GM19397 (cell line): ENCODE measurements around the gene NEGR1.

Experiments
- ATAC-seq: cut with Tn5 transposase; IDR thresholded peaks from one replicate; pipeline ENCODE4 v1.9.1; 2021; ENCODE audit warnings: mild to moderate bottlenecking, moderate library complexity; ENCODE audit not compliant: unreplicated experiment

Gene NEGR1

GRCh38 chr1:72122099-72122880, 160.0 kb downstream of the NEGR1 start:
- no peak for ATAC-seq

GRCh38 chr1:72119491-72119890, 162.8 kb downstream of the NEGR1 start:
- no peak for ATAC-seq

- no peak for ATAC-seq
Measured at GRCh38 chr1:72117621-72118020, 164.7 kb downstream of the NEGR1 start.

DNA sequence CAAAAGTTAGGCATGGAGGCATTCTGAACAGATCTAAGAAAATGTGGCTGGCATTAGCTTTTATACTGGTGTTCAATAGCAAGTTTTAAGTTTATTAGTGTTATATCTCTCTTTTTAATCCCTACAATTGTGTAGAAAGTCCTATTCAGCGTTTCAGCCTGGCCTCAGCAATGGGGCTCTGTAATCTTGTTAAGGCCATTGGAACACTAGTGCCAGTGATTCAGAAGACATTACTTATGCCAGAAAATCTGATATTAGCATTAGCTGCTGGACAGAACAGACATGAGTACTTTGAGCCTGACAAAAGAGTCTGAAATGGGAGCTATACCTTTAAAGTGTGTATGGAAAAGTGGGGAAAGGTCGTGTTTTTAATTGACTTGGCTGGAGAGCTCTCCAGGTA, 167.0 kb downstream of the NEGR1 start:
- ATAC-seq: no peak

DNA sequence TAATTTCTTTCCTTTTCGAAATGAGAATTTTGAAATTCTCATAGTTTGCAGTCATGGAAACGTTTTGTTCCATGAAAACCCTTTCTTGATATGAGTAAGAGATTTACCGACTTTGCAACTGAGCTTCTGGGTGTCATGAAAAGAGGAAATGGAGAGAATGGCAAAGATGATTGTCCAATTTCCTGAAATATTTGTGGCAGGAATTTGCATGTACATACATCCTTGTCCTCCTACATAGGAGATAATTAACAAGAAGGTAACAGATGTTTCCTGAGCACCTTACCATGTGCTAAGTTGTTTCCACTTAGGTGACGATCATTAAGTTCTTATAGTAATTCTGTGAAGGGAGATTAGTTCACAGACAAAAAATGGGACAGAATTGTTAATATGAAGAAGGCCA, 170.7 kb downstream of the NEGR1 start:
- no peak for ATAC-seq

DNA sequence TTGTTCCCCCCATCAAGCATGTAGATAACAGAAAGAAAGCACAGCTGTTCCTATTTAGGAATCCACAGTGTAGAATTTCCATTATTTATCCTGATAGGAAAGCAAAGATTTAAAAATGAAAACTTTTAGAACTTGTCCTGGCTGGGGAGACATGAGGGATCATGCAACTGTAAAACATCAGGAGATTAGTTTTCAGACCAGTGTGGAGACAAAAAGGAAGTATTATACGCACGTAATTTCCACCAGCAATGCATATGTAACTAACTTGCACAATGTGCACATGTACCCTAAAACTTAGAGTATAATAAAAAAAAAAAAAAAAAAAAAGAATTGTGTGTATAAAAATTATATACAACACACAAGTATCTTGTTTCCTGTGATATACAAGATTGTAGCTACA, 172.4 kb downstream of the NEGR1 start:
- ATAC-seq: no peak

- ATAC-seq: no peak
Measured at GRCh38 chr1:72105201-72105600, 177.1 kb downstream of the NEGR1 start.

GRCh38 chr1:72101840-72102632, 180.3 kb downstream of the NEGR1 start:
- ATAC-seq: no peak

DNA sequence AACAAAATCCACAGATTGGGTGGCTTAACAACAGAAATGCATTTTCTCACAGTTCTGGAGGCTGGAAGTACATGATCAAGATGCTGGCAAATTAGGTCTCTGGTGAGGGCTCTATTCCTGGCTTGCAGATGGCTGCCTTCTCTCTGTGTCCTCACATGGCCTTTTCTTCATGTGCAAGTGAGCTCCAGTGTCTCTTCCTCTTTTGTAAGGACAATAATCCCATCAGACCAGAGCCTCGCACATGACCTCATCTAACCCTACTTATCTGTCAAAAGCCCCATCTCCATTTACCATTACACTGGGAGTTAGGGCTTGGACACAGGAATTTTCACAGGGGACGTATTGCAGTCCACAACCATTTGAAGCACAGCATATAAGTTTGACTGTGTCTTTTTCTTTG, 181.6 kb downstream of the NEGR1 start:
- ATAC-seq: no peak

GRCh38 chr1:72097851-72098570, 184.3 kb downstream of the NEGR1 start:
- ATAC-seq: no peak

- no peak for ATAC-seq
Measured at GRCh38 chr1:72094209-72094608, 188.1 kb downstream of the NEGR1 start.

GRCh38 chr1:72086394-72086793, 195.9 kb downstream of the NEGR1 start:
- ATAC-seq: no peak

DNA sequence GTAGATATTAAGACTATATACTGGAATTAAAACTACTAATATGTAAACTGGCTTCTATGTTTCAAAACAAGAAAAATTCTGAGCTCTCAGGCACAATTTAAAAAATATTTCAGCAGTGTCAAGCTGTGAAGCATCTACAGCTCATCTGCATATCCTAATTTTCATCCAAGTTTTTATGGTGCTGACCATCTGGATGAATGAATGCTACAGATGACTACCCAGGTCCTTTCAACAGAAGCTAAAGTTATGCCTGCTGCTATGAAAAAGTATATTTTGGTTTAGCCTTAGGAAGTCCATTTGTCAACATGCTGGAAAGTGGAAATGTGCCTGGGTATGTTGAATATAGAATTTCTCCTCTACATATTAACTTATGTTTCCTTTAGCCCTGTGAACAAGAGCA, 206.9 kb downstream of the NEGR1 start:
- ATAC-seq: no peak

DNA sequence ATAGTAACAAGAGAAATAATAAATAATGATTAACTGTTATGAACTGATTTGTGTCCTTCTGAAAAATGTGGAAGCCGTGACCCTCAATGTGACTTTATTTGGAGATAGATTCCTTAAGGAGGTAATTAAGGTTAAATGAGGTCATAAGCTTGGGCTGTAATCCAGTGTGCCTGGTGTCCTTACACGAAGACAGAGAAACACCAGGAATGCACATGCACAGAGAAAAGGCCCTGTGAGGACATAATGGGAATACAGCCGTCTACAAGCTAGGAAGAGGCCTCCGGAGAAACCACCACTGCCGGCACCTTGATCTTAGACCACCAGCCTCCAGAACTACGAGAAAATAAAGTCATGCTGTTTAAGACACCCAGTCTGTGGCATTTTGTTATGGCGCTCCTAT, 215.9 kb downstream of the NEGR1 start:
- ATAC-seq: no peak

GRCh38 chr1:72064196-72065075, 217.9 kb downstream of the NEGR1 start:
- ATAC-seq: no peak

- ATAC-seq: no peak
Measured at GRCh38 chr1:72063364-72064044, 218.8 kb downstream of the NEGR1 start.

DNA sequence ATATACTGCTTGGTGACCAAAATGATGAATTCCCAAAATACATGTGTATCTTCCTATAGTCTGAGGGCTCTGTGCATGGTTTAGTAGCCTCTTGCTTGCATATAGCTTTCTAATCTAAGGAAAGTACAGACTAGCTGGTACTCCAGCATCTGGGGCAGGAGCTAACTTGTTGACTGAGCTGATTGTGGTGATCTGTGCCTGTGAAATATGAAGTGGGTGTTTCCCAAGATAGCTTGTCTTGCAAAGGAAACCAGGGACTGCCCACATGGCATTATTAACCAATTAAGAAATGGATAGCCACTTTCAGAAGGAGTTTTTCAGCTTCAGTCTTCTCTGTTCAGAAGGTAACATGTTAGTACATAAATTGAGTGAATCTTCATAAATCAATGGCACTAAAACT, 219.8 kb downstream of the NEGR1 start:
- no peak for ATAC-seq

DNA sequence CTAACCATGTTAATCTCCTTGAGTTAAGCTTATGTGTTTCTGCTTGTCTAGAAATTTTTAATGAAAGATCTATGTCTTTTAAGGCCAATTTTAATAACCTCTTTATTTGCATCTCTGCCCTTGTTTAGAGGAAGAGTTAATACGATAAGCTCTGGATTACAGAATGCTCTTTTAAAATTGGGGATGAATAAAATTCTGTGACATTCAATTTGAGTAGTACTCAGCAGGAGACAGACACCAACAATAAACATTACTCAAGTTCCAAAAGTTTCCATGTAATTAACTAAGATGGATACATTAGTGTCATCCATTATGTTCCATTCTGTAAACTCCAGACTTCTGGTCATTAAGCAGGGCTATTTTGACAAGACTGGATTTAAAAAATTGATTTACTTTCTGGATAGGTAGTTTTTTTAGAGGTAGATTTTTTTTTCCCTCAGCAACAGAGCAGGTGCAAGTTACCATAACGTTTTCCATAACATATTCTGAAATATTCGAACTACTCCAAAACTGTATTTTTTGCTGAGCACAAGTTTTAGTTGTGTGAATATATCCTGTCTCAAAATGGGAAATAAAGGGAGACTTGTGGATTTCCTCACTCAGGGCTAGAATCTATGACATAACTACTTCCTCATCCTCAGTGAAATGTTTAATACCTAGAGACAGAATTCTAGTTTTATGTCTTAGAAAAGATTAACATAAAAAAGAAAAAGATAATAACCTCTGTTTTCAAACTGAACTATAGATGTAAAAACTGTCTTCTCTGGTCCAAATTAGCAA, 221.7 kb downstream of the NEGR1 start:
- no peak for ATAC-seq

GRCh38 chr1:72056516-72056915, 225.8 kb downstream of the NEGR1 start:
- ATAC-seq: no peak
